Measurements from ENCODE around the gene DCBLD2. TPM values are rescaled to one million over a fixed set of nuclear protein-coding genes. Genes with fewer than 3 reads are reported as not detected.

The DCBLD2 gene
- total RNA-seq, 6 donors from 2014 or later = 20.4 to 42.8 (median 27.8) TPM

- Histone ChIP-seq H3K4me1 (no peaks in the 10 kb centered on the region), H3K4me3 (no peak overlapping the region), H3K36me3 (no peaks in the 10 kb centered on the region), H3K27ac (no peak overlapping the region), H3K9me3 (no peaks in the 10 kb centered on the region), H3K27me3 (no peaks in the 10 kb centered on the region)
- no peak for ATAC-seq (ENCODE audit: low FRiP score in 2 of 2)
- WGBS, 2 donors = 41% methylated on average over 2 of the region's 2 CpGs
- no peak for DNase-seq
- no peak for TF ChIP-seq POLR2A (IDR thresholded peaks at IDR 0.05)
- TF ChIP-seq, protein P1, sequence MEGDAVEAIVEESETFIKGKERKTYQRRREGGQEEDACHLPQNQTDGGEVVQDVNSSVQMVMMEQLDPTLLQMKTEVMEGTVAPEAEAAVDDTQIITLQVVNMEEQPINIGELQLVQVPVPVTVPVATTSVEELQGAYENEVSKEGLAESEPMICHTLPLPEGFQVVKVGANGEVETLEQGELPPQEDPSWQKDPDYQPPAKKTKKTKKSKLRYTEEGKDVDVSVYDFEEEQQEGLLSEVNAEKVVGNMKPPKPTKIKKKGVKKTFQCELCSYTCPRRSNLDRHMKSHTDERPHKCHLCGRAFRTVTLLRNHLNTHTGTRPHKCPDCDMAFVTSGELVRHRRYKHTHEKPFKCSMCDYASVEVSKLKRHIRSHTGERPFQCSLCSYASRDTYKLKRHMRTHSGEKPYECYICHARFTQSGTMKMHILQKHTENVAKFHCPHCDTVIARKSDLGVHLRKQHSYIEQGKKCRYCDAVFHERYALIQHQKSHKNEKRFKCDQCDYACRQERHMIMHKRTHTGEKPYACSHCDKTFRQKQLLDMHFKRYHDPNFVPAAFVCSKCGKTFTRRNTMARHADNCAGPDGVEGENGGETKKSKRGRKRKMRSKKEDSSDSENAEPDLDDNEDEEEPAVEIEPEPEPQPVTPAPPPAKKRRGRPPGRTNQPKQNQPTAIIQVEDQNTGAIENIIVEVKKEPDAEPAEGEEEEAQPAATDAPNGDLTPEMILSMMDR (IDR thresholded peaks at IDR 0.05) = no peak
- no peak for TF ChIP-seq EP300 (IDR thresholded peaks at IDR 0.05)
- no peak for TF ChIP-seq POLR2AphosphoS5 (IDR thresholded peaks at IDR 0.05)
These were observed 20.5 kb upstream of the DCBLD2 start for GRCh38 chr3:98921957-98922356.

- TF ChIP-seq, protein P1 (IDR thresholded peaks at IDR 0.05) = no peak
- TF ChIP-seq EP300 (IDR thresholded peaks at IDR 0.05) (no peak), POLR2A (IDR thresholded peaks at IDR 0.05) (no peak), POLR2AphosphoS5 (IDR thresholded peaks at IDR 0.05) (no peak)
- WGBS, 2 donors = 93 to 96% methylated on average over 2 of the region's 2 CpGs
- no peaks in the 10 kb centered on the region for H3K4me1 ChIP-seq
- no peak for ATAC-seq (ENCODE audit: low FRiP score in 2 of 2)
- no peaks in the 10 kb centered on the region for H3K27me3 ChIP-seq
- H3K4me3 ChIP-seq = no peak overlapping the region
- no peak for DNase-seq
- H3K9me3 ChIP-seq = no peaks in the 10 kb centered on the region
- no peak overlapping the region for H3K27ac ChIP-seq
- no peaks in the 10 kb centered on the region for H3K36me3 ChIP-seq
These were observed 18.7 kb upstream of the DCBLD2 start for GRCh38 chr3:98920166-98920565.

- Histone ChIP-seq H3K9me3 (no peaks in the 10 kb centered on the region), H3K27me3 (no peaks in the 10 kb centered on the region), H3K27ac (no peak overlapping the region), H3K4me3 (no peak overlapping the region), H3K4me1 (no peaks in the 10 kb centered on the region), H3K36me3 (no peaks in the 10 kb centered on the region)
- no peak for DNase-seq
- no peak for TF ChIP-seq POLR2AphosphoS5 (IDR thresholded peaks at IDR 0.05)
- TF ChIP-seq POLR2A (IDR thresholded peaks at IDR 0.05) = no peak
- TF ChIP-seq EP300 (IDR thresholded peaks at IDR 0.05) = no peak
- TF ChIP-seq, protein P1 (IDR thresholded peaks at IDR 0.05) = no peak
- no peak for ATAC-seq (ENCODE audit: low FRiP score in 2 of 2)
These were observed 17.1 kb upstream of the DCBLD2 start for GRCh38 chr3:98918586-98918985.

DNA sequence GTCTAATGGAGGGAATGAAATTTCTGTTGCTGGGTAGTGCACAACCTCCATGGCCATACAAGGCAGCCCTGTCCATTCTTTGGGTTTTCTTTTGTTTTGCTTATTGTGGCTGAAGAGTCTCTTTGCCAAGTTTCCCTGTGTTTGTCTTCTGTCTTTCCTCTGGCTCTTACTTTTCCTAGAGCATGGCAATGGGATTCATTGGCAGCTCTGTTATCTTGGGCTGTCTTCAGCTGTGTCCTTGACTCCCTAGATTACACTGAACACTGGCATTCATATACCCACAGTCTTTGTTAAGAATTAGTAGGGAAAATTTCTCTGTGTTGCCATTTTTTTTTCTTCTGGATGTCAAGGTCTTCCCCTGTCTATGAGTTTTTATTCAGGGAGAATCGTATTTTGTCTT is 16.1 kb upstream of the DCBLD2 start:
- Histone ChIP-seq H3K27ac (no peak overlapping the region), H3K36me3 (no peaks in the 10 kb centered on the region), H3K27me3 (no peaks in the 10 kb centered on the region), H3K9me3 (no peaks in the 10 kb centered on the region), H3K4me1 (no peaks in the 10 kb centered on the region), H3K4me3 (no peak overlapping the region)
- ATAC-seq (ENCODE audit: low FRiP score in 2 of 2) (no peak), DNase-seq (no peak)
- no peak for TF ChIP-seq POLR2AphosphoS5 (IDR thresholded peaks at IDR 0.05)
- TF ChIP-seq EP300 (IDR thresholded peaks at IDR 0.05) = no peak
- TF ChIP-seq, protein P1 (IDR thresholded peaks at IDR 0.05) = no peak
- no peak for TF ChIP-seq POLR2A (IDR thresholded peaks at IDR 0.05)
- WGBS, 2 donors = 81% methylated on average over 1 of the region's 1 CpG

DNA sequence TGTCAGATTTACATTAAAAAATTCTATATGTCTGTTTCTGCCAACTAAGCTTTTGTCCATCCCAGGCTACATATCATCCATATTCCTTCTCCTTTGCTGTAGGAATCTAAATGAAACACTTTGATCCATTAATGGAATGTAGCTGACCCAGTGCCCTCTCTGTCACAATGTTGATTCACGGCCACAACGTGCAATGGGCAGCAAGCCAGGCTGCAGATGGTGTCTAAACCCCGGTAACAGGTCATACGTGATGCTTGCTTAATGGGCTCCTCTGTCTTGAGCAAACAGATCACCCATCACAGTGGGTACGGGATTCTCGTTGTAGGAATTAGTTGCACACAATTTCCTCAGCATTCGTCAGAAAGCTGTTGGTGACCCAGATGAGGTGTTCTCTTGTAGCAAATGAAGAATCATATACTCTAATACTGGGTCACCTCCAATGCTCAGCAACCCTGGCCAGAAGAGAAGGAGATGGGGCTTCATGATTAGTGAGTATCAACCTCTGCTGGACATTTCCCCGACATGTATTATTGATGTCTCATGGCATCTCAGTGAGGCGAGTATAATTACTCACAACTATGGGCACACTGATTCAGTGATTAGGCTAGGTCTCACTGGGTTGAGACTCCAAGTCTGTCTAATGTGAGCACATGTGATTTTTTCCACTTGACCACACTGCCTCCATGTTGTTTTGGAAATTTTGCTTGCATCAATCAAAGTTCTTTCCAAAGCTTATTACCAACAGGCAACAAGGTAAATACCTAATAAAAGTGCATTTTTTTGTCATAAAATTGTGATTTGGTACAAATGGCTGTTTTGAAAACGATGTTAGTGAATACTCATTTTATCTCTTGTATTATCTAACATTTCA is 12.9 kb upstream of the DCBLD2 start:
- ATAC-seq (ENCODE audit: low FRiP score in 2 of 2) = no peak
- no peak for TF ChIP-seq EP300 (IDR thresholded peaks at IDR 0.05)
- TF ChIP-seq POLR2A (IDR thresholded peaks at IDR 0.05) = no peak
- no peak for TF ChIP-seq POLR2AphosphoS5 (IDR thresholded peaks at IDR 0.05)
- TF ChIP-seq, protein P1 (IDR thresholded peaks at IDR 0.05) = no peak
- 60 to 74% methylated on average over 10 of the region's 10 CpGs for WGBS, 2 donors
- Histone ChIP-seq H3K9me3 (no peaks in the 10 kb centered on the region), H3K27me3 (no peaks in the 10 kb centered on the region), H3K4me1 (no peaks in the 10 kb centered on the region), H3K4me3 (no peak overlapping the region), H3K27ac (no peak overlapping the region), H3K36me3 (no peaks in the 10 kb centered on the region)
- no peak for DNase-seq

Data from upper lobe of left lung (tissue), 6 donors.